C4-2B (cell line): ENCODE results near the gene OR4E2.
"Not testable (repeated sequence)": the region's sequence is repeated elsewhere in the genome, so short reads cannot be mapped to it uniquely, and the experiment has no call there.

ENCODE experiments used
- H3K27ac ChIP-seq: fragments of 450-650 bp; 2 replicates; pipeline ENCODE4 v1.5.1; 2017
- ZFX ChIP-seq: fragments of 450-650 bp; IDR thresholded peaks from 2 replicates; pipeline ENCODE4 v1.6.1; 2017
- TF ChIP-seq, protein P1 (sequence below): fragments of 450-650 bp; conservative IDR thresholded peaks from 2 replicates; pipeline ENCODE4 v1.5.1; 2017; ENCODE audit warnings: mild to moderate bottlenecking

The OR4E2 gene, protein sequence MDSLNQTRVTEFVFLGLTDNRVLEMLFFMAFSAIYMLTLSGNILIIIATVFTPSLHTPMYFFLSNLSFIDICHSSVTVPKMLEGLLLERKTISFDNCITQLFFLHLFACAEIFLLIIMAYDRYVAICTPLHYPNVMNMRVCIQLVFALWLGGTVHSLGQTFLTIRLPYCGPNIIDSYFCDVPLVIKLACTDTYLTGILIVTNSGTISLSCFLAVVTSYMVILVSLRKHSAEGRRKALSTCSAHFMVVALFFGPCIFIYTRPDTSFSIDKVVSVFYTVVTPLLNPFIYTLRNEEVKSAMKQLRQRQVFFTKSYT

DNA sequence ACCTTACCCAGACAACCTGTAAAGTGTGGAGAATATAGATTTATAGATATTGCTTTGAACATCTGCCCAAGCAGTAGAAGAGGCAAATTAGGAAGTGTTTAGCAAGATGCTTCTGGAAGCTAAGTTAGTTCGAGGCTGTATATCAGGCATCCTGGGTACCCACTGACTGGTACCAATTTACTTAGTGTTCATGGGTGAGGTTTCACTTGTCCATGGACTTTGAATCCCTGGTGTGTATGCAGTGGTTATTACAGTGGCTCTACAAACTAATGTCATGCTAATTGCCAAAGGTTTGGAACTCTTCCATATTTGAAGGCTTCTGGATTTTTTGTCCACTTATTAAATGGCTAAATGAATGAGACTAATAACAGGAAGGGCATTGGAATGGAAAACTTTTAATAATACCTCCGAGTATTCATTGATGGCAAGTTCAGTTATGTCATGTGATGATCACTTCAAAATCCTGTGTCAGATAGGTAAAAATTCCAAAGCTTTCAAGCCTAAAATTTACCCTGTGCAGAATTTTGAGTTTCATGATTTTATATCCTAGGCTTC is at the start of gene OR4E2:
Gene OR4E2, plus strand, starts transcription at position 505 of the 555 bp plus-strand sequence. CDS start 11,248 bp downstream, outside the sequence.
- TF ChIP-seq, protein P1, sequence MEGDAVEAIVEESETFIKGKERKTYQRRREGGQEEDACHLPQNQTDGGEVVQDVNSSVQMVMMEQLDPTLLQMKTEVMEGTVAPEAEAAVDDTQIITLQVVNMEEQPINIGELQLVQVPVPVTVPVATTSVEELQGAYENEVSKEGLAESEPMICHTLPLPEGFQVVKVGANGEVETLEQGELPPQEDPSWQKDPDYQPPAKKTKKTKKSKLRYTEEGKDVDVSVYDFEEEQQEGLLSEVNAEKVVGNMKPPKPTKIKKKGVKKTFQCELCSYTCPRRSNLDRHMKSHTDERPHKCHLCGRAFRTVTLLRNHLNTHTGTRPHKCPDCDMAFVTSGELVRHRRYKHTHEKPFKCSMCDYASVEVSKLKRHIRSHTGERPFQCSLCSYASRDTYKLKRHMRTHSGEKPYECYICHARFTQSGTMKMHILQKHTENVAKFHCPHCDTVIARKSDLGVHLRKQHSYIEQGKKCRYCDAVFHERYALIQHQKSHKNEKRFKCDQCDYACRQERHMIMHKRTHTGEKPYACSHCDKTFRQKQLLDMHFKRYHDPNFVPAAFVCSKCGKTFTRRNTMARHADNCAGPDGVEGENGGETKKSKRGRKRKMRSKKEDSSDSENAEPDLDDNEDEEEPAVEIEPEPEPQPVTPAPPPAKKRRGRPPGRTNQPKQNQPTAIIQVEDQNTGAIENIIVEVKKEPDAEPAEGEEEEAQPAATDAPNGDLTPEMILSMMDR: no peak
- TF ChIP-seq ZFX: no peak
- no peak within 1 kb of the TSS for H3K27ac ChIP-seq

DNA sequence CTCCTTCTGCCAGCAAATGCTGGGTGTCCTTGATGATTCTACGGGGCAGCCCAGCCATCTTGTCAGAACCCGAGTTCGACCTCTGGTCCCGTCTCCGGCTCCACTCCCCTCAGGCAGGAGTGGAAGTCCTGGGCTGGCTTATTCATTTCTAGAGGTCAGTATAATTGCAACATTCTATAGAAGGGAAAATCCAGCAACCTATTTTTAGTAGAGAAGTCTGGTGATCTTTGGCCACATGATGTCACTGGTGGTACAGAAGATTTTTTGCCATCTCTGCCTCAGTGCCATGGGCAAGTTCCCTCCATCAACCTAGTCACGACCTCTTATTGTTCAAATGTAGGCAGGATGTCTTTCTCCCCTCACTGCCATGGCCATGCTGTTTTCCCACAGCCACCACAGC is 41.3 kb upstream of the OR4E2 start:
- TF ChIP-seq ZFX: no peak
- H3K27ac ChIP-seq: no peak overlapping the region

DNA sequence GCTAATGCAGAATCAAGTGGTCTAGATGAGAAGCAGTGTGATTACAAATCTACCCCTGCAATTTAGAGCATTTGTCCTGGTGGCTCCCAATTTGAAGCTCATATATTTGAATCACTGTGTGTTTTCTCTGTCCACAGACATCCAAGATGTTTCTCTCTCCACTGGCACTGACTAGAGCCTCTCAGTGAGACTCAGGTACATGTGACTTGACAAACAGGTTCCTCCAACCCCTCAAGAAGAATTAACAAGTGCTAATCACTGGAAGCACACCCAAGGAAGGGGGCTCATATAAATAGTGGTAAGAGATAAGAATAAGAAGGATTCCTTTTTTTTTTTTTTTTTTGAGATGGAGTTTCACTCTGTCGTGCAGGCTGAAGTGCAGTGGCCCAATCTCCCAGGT is 39.4 kb upstream of the OR4E2 start:
- TF ChIP-seq, protein P1: no peak
- TF ChIP-seq ZFX: no peak
- H3K27ac ChIP-seq: no peak overlapping the region

DNA sequence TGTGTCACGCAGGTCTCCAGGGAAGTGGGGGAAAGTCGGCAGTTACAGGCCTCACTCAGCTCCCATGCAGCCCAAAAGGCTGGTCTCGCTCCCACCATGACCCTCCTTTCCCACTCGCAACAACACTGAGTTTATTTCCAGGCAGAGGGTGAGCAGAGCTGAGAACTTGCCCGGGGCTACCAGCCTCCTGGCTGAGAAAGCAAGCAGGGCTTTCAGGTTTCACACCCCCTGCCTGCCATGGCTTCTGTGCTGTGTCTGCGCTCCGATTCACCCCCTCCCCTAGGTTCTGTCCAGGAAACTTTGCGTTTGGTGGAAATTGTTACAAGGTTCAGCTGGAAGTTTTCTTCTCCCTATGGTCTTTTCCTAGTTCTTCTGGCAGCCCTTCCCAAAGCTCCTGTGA is 36.0 kb upstream of the OR4E2 start:
- TF ChIP-seq, protein P1: no peak
- no peak for TF ChIP-seq ZFX
- H3K27ac ChIP-seq: no peak overlapping the region

DNA sequence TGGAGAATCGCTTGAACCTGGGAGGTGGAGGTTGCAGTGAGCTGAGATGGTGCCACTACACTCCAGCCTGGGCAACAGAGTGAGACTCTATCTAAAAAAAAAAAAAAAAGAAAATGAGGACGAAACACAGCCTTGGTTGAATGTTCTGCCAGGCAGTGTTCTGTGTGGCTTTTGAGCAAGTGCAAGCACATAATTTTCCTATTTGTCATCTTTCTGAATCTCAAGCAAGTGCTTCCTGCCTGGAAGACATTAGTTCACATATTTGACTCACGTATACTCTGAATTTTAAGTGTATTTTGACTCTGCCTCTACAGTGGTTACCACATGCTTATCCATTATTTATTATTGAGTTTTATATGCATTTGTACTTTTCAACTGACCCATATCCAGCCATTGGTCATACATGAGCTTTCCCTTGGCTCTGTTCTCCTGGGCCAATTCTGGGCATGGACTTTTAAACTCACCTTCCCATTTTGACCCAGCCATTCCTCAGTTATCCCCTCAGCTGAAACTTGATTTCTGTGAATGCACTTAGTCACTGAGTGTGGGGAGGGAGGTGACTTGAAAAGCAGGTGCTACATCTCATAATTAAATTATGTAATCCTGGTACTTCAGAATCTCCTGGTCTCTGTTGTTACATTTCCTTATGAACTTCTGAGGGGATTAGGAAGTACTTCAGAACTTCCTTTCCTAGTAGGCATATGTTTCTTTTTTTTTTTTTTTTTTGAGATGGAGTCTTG is 27.0 kb upstream of the OR4E2 start:
- H3K27ac ChIP-seq: no peak overlapping the region
- TF ChIP-seq ZFX: no peak
- TF ChIP-seq, protein P1: no peak

DNA sequence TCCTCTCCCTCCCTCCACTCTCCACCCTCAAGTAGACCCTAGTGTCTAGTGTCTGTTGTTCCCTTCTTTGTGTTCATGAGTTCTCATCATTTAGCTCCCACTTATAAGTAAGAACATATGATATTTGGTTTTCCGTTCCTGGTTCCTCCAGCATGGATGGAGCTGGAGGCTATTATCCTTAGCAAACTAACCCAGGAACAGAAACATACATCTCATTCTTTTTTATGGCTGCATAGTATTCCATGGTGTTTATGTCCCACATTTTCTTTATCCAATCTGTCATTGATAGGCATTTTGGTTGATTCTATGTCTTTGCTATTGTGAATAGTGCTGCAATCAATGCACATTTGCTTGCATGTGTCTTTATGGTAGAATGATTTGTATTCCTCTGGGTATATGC is 23.1 kb upstream of the OR4E2 start:
- H3K27ac ChIP-seq: not testable (repeated sequence)

DNA sequence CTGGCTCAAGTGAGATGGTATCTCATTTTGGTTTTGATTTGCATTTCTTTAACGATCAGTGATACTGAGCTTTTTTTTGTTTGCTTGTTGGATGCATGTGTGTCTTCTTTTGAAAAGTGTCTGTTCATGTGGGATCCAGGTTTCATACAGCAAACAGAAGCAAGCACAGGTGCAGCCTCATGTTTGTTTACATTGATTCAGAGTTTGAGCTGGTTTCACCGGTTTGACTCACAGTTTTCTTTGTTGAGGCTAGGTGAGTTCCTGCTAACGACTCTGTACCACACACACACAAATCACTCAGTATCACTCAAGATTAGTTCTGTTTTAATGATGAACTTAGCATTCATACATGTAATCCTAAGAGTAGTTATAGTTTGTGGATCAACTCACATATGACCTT is 22.6 kb upstream of the OR4E2 start:
- no peak overlapping the region for H3K27ac ChIP-seq
- TF ChIP-seq, protein P1: no peak
- no peak for TF ChIP-seq ZFX

DNA sequence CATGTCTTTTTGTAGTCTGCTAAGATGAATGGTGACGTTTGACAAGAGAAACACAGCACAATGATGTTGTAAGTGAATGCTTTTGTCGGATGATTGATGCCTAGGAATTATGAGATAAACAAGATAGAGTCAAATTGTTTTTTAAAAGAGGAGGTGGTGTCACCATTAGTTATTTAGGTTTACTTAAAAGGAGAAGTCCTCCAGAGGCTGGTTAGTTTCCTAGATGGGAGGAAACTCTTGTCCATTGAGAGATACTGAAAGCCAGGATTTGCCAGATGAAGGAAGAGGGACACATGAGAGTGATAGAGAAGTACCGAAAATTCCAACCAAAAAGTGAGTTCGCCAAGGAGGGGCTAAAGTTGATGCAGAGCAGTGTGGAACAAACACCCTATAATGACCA is 18.8 kb upstream of the OR4E2 start, which contains the start of gene OR10G2:
Gene OR10G2, minus strand, starts transcription at position 101 of the 400 bp plus-strand sequence. Its CDS starts 98 bp downstream, at position 3.
- H3K27ac ChIP-seq: no peak within 1 kb of the TSS
- TF ChIP-seq ZFX: no peak
- TF ChIP-seq, protein P1: no peak
